Central memory CD8-positive, alpha-beta T cell (primary cell): ENCODE results near the gene CCL27.
"Not testable (repeated sequence)": the region's sequence is repeated elsewhere in the genome, so short reads cannot be mapped to it uniquely, and the experiment has no call there.

ENCODE experiments used
- ATAC-seq: fragments of 150-1000 bp; cut with Tn5 transposase; replicated peaks from 2 replicates; pipeline ENCODE4 v1.10.0; 2022; ENCODE audit warnings: mild to moderate bottlenecking, moderate FRiP score, moderate number of reproducible peaks; ENCODE audit not compliant: poor library complexity, severe bottlenecking; ENCODE audit errors: extremely low read depth
- DNase-seq, 2 donors: peaks; one replicate each; pipeline ENCODE4 v3.0.0; 2021; ENCODE audit warnings: low spot score in 2 of 2
- H3K27ac Mint-ChIP-seq: one replicate; pipeline ENCODE4 v1.8.0; 2022; ENCODE audit warnings: low read depth, mild to moderate bottlenecking, moderate library complexity, mixed read lengths
- H3K27me3 Mint-ChIP-seq: one replicate; pipeline ENCODE4 v1.8.0; 2022; ENCODE audit warnings: mixed read lengths
- H3K36me3 Mint-ChIP-seq: one replicate; pipeline ENCODE4 v1.8.0; 2022; ENCODE audit warnings: mild to moderate bottlenecking, moderate library complexity, mixed read lengths; ENCODE audit not compliant: insufficient read depth
- H3K4me1 Mint-ChIP-seq: one replicate; pipeline ENCODE4 v1.8.0; 2022; ENCODE audit warnings: mixed read lengths
- H3K4me3 Mint-ChIP-seq: one replicate; pipeline ENCODE4 v1.8.0; 2022; ENCODE audit warnings: mild to moderate bottlenecking, moderate library complexity, mixed read lengths
- H3K9me3 Mint-ChIP-seq: one replicate; pipeline ENCODE4 v1.8.0; 2022; ENCODE audit warnings: mixed read lengths

The CCL27 gene

DNA sequence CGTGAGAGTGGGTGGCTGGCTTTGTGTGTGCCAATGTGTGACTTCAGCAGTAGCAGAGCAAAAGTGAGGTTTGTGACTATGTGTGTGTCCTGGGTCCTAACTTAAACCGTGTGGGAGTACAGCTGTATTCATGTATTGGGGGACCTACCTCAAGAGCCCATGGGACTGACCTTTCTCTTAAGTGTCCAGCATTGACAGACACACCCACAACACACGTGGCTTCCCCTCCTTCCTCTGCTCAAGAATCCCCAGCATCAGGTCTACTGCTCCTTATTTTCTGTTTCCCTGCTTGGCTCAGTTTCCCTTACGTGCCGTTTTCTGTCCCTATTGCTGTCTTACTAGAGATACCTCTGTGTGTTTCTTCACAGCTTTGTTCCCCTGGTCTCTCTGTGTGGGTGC lies 9.9 kb downstream of the CCL27 start:
- peak overlapping the region; percentile 1 for H3K4me3 Mint-ChIP-seq
- H3K4me1 Mint-ChIP-seq = peaks cover 31% of the 10 kb centered on the region
- peak overlapping the region; percentile 14 for H3K27ac Mint-ChIP-seq
- DNase-seq (no peak), ATAC-seq (no peak)
- no peaks in the 10 kb centered on the region for H3K9me3 Mint-ChIP-seq
- peaks cover 17% of the 10 kb centered on the region for H3K36me3 Mint-ChIP-seq
- H3K27me3 Mint-ChIP-seq = no peaks in the 10 kb centered on the region

GRCh38 chr9:34651876-34652601 lies 10.4 kb downstream of the CCL27 start, which contains the start of gene IL11RA:
Gene IL11RA (plus strand): TSS chr9:34652185. CDS start chr9:34655218, 3,033 bp downstream.
- no peaks in the 10 kb centered on the region for H3K27me3 Mint-ChIP-seq
- DNase-seq (no peak), ATAC-seq (peak; percentile 13)
- peaks cover 17% of the 10 kb centered on the region for H3K36me3 Mint-ChIP-seq
- peak within 1 kb of the TSS; percentile 1 for H3K4me3 Mint-ChIP-seq
- H3K27ac Mint-ChIP-seq = peak within 1 kb of the TSS; percentile 14
- H3K9me3 Mint-ChIP-seq = no peaks in the 10 kb centered on the region
- H3K4me1 Mint-ChIP-seq = peaks cover 37% of the 10 kb centered on the region

DNA sequence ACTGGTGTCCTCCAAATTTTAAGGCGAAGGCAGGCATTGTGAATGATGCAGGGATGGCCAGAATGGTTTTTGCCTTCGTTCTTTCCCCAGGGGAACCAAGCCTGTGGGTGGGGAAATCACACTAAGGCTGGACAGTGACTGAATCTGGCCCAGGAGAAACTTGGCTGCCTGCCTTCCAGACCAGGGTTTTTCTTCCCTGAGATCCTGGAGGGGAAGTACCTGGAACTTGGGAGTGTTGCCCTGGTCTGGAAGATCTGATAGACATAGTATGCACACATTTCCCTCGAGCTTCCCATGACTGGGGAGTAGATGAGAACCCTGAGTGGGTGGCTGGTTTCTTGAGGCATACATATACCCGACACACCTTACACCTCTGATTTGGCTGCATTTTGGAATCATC lies 11.1 kb downstream of the CCL27 start:
- no peak overlapping the region for H3K27ac Mint-ChIP-seq
- no peaks in the 10 kb centered on the region for H3K9me3 Mint-ChIP-seq
- H3K36me3 Mint-ChIP-seq = peaks cover 19% of the 10 kb centered on the region

GRCh38 chr9:34650816-34651215 lies 11.6 kb downstream of the CCL27 start:
- ATAC-seq (no peak), DNase-seq (no peak)
- no peaks in the 10 kb centered on the region for H3K9me3 Mint-ChIP-seq
- no peak overlapping the region for H3K4me3 Mint-ChIP-seq
- H3K27ac Mint-ChIP-seq = no peak overlapping the region
- H3K36me3 Mint-ChIP-seq = peaks cover 20% of the 10 kb centered on the region
- H3K4me1 Mint-ChIP-seq = peaks cover 38% of the 10 kb centered on the region
- H3K27me3 Mint-ChIP-seq = no peaks in the 10 kb centered on the region

More for the DNA sequence above, 11.1 kb downstream of the CCL27 start:
- DNase-seq (no peak), ATAC-seq (no peak)
- peaks cover 38% of the 10 kb centered on the region for H3K4me1 Mint-ChIP-seq
- H3K27me3 Mint-ChIP-seq = no peaks in the 10 kb centered on the region
- no peak overlapping the region for H3K4me3 Mint-ChIP-seq

DNA sequence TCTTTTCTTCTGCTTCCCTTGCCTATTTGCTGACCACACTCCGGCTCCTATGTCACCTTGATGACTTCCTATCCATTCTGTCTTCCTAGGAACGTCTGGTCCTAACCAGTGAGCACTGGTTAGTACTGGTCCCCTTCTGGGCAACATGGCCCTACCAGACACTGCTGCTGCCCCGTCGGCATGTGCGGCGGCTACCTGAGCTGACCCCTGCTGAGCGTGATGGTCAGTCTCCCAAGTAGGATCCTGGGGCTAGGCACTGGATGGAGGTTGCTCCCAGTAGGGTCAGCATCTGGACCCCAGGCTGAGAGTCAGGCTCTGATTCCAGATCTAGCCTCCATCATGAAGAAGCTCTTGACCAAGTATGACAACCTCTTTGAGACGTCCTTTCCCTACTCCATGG lies 13.8 kb downstream of the CCL27 start:
- no peaks in the 10 kb centered on the region for H3K27me3 Mint-ChIP-seq
- DNase-seq (no peak), ATAC-seq (no peak)
- peaks cover 38% of the 10 kb centered on the region for H3K4me1 Mint-ChIP-seq
- H3K27ac Mint-ChIP-seq = no peak overlapping the region
- H3K4me3 Mint-ChIP-seq = no peak overlapping the region
- H3K9me3 Mint-ChIP-seq = no peaks in the 10 kb centered on the region
- peaks cover 20% of the 10 kb centered on the region for H3K36me3 Mint-ChIP-seq

GRCh38 chr9:34647651-34648050 lies 14.8 kb downstream of the CCL27 start:
- ATAC-seq = no peak
- Mint-ChIP-seq H3K27me3 (no peaks in the 10 kb centered on the region), H3K4me3 (peak overlapping the region; percentile 89), H3K9me3 (no peaks in the 10 kb centered on the region), H3K36me3 (peaks cover 20% of the 10 kb centered on the region), H3K27ac (peak overlapping the region; percentile 86), H3K4me1 (peaks cover 32% of the 10 kb centered on the region)
- DNase-seq = no peak

DNA sequence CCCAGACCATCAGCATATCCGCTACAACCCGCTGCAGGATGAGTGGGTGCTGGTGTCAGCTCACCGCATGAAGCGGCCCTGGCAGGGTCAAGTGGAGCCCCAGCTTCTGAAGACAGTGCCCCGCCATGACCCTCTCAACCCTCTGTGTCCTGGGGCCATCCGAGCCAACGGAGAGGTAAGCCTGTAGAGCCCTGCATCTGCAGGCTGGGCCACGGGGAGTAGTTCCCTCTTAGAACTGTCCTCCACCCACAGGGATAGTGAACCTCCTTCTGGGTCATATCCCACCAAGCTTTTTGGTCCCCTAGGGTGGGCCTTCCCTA lies 15.4 kb downstream of the CCL27 start:
- peak overlapping the region; percentile 89 for H3K4me3 Mint-ChIP-seq
- H3K9me3 Mint-ChIP-seq = no peaks in the 10 kb centered on the region
- ATAC-seq (no peak), DNase-seq (no peak)
- peak overlapping the region; percentile 86 for H3K27ac Mint-ChIP-seq
- peaks cover 20% of the 10 kb centered on the region for H3K36me3 Mint-ChIP-seq
- H3K4me1 Mint-ChIP-seq = peaks cover 26% of the 10 kb centered on the region
- H3K27me3 Mint-ChIP-seq = no peaks in the 10 kb centered on the region

- Mint-ChIP-seq H3K27ac (peak within 1 kb of the TSS; percentile 86), H3K4me1 (peaks cover 20% of the 10 kb centered on the region), H3K36me3 (peaks cover 18% of the 10 kb centered on the region), H3K4me3 (peak within 1 kb of the TSS; percentile 89), H3K27me3 (no peaks in the 10 kb centered on the region), H3K9me3 (no peaks in the 10 kb centered on the region)
- ATAC-seq (peak; percentile 85), DNase-seq (peak; percentile 90 to 96)
Observed at GRCh38 chr9:34646211-34647083, 16.0 kb downstream of the CCL27 start, which contains the start of gene GALT. Gene GALT (plus strand): TSS chr9:34646675. CDS start chr9:34646705, 30 bp downstream.

DNA sequence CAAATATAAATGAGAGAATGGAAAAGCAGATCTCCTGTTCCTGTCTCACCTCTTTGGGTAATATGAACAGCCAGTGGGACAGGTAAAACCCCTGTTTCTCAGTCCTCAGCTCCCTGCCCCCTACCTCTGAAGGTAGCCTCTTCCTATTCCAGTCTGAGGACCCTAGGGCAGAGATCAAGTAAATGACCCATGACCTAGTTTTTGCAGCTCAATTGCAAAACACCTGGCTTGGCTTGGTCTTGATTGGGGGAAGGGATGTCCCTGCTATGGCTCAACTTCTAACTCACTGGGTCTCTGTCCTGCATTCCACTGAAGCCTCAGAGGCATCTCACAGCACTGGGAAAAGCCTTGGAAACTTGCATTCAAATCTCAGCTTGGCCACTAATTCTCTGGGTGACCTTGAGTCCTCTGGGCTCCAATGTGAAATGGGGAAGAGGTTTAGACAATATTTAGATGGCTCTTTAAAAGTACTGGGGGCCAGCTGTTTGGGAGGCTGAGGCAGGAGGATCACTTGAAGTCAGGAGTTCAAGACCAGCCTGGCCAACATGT lies 17.6 kb downstream of the CCL27 start:
- H3K4me1 Mint-ChIP-seq = peaks cover 20% of the 10 kb centered on the region
- H3K4me3 Mint-ChIP-seq = no peak overlapping the region
- ATAC-seq (no peak), DNase-seq (no peak)
- no peaks in the 10 kb centered on the region for H3K9me3 Mint-ChIP-seq
- no peaks in the 10 kb centered on the region for H3K27me3 Mint-ChIP-seq
- peaks cover 13% of the 10 kb centered on the region for H3K36me3 Mint-ChIP-seq
- H3K27ac Mint-ChIP-seq = no peak overlapping the region

- DNase-seq (no peak), ATAC-seq (no peak)
- peaks cover 5% of the 10 kb centered on the region for H3K36me3 Mint-ChIP-seq
- H3K27ac Mint-ChIP-seq = no peak overlapping the region
- no peaks in the 10 kb centered on the region for H3K27me3 Mint-ChIP-seq
- H3K4me1 Mint-ChIP-seq = peaks cover 20% of the 10 kb centered on the region
- H3K4me3 Mint-ChIP-seq = no peak overlapping the region
- no peaks in the 10 kb centered on the region for H3K9me3 Mint-ChIP-seq
Observed at GRCh38 chr9:34642679-34643078, 19.8 kb downstream of the CCL27 start.

- H3K9me3 Mint-ChIP-seq, ATAC-seq, H3K4me3 Mint-ChIP-seq, H3K27me3 Mint-ChIP-seq, H3K27ac Mint-ChIP-seq, H3K36me3 Mint-ChIP-seq, DNase-seq: not testable (repeated sequence)
- peaks cover 31% of the 10 kb centered on the region for H3K4me1 Mint-ChIP-seq
Observed at GRCh38 chr9:34639322-34639721, 23.1 kb downstream of the CCL27 start.

GRCh38 chr9:34638138-34638445 lies 24.4 kb downstream of the CCL27 start:
- DNase-seq = no peak
- Mint-ChIP-seq H3K4me1 (peaks cover 37% of the 10 kb centered on the region), H3K27ac (peak overlapping the region; percentile 98), H3K36me3 (peaks cover 11% of the 10 kb centered on the region), H3K27me3 (no peaks in the 10 kb centered on the region), H3K4me3 (peak overlapping the region; percentile 85), H3K9me3 (no peaks in the 10 kb centered on the region)
- no peak for ATAC-seq
